GM18868 (cell line): Measurements from ENCODE around the gene SRC.

Experiments used
- ATAC-seq: cut with Tn5 transposase; IDR thresholded peaks from one replicate; pipeline ENCODE4 v1.9.1; 2021; ENCODE audit warnings: mild to moderate bottlenecking, moderate library complexity; ENCODE audit not compliant: unreplicated experiment

The SRC gene

DNA sequence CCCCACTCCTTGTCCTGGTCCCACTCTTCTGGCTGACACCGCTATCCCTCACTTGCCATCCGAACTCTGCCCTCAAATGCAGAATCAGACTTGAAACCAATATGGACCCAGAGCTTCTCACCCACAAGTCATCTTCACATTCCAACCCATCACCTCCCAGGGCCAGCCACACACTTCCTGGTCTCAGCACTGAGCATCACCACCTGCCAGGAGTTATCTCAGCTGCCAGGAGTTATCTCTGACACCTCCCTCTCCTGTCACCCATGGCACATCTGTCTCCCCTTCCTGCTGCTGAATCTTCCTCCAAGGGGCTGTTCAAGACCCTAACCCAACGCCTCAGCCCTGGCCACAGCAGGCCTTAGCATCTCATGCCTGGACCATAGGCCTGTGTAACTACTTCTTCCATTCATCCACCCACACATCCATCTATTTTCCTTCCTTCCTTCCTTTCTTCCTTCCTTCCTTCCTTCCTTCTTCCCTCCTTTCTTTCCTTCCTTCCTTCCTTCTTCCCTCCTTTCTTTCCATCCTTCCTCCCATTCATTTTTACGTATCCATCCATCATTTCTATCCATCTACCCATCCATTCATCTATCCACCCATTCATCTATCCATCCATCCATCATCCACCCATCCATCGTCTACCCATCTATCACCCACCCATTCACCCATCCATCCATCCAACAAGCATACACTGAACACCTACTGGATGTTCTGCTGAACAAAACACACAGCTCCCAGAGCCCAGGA lies 100.5 kb downstream of the SRC start:
- no peak for ATAC-seq

DNA sequence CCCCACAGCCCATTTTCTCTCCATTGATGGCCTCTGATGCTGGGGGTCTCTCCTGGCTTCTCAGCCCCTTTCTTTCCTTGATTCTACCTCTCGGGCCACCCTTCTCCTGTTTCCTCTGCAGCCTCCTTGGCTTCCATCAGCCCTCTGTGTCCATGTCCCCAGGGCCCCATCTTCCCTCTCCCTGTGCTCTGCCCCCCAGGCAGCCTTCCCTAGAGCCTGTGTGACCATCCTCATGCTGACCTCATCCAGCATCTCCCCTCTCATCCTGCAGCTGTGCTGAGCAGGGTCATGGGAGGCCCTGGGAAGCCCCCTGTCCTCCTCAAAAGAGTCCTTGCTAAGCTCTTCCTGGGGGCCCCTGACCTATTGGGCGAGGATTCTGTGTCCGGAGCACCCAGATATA lies 101.7 kb downstream of the SRC start:
- no peak for ATAC-seq

DNA sequence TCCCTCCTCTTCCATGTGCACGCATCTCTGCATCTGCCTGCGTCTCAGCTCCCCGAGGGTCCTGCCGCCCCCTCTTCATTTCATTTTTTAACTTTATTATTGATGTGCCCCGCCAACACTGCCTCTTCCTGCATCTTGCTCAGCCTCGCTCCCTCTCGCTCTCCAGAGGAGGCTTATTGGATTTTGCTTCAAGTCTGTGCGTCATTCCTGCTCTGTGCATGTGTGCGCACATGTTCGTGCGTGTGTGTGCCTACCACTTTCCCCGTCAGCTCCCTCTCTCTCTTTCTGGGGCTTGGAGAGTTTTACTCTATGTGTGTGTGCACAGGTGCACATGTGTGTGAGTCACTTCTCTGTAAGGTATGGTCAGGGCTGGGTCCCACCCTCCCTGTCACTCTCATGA lies 103.3 kb downstream of the SRC start:
- no peak for ATAC-seq

DNA sequence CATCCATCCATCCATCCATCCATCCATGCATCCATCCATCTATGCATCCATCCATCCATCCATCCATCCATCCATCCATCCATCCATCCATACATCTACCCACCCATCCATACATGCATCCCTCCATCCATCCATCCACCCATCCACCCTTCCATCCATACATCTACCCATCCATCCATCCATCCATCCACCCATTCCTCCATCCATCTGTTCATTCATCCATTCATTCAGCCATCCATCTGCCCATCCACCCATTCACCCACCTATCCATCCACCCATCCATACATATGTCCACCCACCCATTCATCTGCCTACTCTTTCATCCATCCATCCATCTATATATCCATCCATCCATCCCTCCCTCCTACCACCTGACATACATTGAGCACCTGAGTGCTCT lies 104.4 kb downstream of the SRC start:
- ATAC-seq = no peak

DNA sequence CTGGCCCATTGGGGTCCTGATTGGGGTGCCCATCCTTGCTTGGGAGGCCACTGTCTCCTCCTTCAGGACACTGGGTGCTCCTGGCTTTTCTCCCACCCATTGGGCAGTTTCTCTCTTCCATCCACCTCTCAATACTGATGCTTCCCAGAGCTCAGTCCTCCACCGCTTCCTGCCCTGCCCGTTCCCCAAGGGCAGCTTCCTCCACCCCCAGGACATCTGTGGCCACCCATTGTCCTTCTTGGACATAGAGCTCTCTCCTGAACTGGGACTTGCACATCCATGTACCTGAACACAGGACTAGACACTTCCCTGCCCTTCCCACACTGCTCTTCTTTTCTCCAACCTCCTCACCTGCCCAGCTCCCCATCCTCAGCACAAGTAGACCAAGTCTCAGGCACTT lies 105.7 kb downstream of the SRC start:
- no peak for ATAC-seq

DNA sequence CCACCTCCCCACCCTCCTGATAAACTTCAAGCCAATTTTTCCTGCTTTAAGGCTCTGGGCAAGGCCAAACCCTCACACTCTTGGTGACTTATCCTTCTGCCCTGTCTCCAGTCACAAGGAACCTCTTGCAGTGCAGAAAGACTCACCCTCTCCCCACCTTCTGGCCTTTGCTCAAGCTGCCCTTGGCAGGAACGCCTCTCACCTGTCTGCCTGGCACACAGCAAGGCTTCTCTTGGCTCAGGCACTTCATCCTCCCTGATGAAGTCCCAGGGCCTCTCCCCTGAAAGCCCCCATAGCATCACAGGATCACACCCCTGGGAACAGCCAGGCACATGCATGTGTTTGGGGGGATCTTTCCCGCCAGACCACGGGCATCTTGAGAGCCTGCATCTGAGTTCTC lies 106.3 kb downstream of the SRC start:
- ATAC-seq = no peak

DNA sequence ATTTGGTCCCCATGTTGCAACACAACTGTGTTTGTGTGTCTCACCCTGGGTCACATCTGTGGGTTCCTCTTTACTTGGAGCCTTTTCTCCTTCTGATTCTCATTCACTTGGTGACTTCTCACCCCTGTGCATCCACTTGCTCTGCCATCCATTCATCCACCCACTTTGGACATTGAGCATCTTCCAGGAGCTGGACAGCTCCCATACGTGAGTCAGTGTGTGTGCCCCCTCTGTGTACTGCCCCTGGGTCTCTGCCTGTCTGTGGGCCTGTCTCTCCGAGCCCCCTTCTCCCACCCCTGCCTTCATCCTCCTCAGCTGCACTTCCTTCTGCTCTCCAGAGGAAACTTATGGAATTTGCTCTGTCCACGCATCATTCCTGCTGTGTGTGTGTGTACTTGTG lies 107.3 kb downstream of the SRC start:
- no peak for ATAC-seq

DNA sequence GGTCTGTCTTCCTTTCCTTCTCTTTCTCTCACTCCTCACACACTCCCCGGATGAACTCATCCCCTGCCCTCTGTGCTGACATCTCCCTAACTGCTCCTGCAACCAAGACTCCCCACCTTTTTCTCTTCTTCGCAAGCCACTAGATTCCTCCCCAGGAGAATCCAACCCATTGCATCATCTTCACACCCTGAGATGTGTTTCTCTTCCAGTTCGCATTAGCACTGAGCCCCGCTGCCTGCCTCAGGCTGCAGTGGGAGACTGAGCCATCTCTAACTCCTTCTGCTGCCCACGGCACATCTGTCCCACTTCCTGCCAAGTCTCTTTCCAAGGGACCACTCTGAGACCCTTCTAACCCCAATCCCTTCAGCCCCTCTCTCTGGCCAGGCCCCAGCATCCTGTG lies 107.9 kb downstream of the SRC start:
- ATAC-seq = no peak

DNA sequence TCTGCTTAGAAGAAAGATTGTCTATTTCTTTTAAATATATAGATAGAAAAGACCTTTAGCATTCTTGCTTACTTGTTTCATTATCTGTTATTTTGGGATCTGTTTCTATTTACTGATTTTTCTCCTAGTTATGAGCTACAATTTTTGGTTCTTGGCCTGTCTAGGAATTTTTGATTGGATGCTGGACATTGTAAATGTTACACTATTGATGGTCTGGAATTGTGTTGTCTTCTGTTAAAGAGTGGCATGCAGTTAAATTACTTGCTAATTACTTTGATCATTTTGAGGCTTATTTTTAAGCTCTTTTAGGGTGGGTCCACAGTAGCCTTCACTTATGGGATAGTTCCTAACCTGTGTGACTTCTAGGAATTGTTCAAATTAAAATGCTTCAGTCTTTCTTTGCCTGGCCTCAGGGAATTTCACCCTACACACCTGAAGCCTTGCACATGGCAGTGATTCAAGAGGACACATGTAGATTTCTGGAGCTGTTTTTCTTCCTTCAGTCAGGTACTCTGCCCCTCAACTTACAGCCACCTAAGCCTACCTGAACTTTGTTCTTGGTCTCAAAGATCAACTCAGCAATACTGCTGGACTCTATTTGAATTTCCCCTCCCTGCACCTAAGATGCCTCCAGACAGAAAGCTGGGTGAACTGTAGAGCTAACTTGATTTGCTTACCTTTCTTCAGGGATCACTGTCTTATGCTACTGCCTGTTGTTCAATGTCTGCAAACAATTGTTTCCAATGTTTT lies 108.9 kb downstream of the SRC start:
- ATAC-seq = no peak
